Type B pancreatic cell (in vitro differentiated cells): Measurements from ENCODE around the gene CRAT. TPM values are rescaled to one million over a fixed set of nuclear protein-coding genes. Genes with fewer than 3 reads are reported as not detected.

ENCODE experiments used
- DNase-seq: peaks from one replicate; pipeline ENCODE4 v3.0.0; 2021; ENCODE audit warnings: mixed read lengths; ENCODE audit not compliant: unreplicated experiment; ENCODE audit errors: extremely low spot score
- H3K27ac Mint-ChIP-seq: 2 replicates; pipeline ENCODE4 v1.8.0; 2021; ENCODE audit warnings: mild to moderate bottlenecking, mixed read lengths
- H3K27me3 Mint-ChIP-seq: 2 replicates; pipeline ENCODE4 v1.8.0; 2021; ENCODE audit warnings: mixed read lengths
- H3K36me3 Mint-ChIP-seq: 2 replicates; pipeline ENCODE4 v1.8.0; 2021; ENCODE audit warnings: mixed read lengths
- H3K4me1 Mint-ChIP-seq: one replicate; pipeline ENCODE4 v1.8.0; 2021; ENCODE audit warnings: mixed read lengths; ENCODE audit not compliant: unreplicated experiment
- H3K4me3 Mint-ChIP-seq: 2 replicates; pipeline ENCODE4 v1.8.0; 2021; ENCODE audit warnings: mild to moderate bottlenecking, mixed read lengths
- H3K9me3 Mint-ChIP-seq: 2 replicates; pipeline ENCODE4 v1.8.0; 2021; ENCODE audit warnings: mixed read lengths
- CTCF ChIP-seq: fragments of 200-600 bp; sonication (generic); conservative IDR thresholded peaks from 2 replicates; pipeline ENCODE4 v1.5.0; 2021; ENCODE audit warnings: antibody characterized with exemption, mild to moderate bottlenecking
- total RNA-seq: library from RNA; stranded (reverse); gene quantifications from 2 replicates; pipeline ENCODE4 v1.2.1, GENCODE V29; 2021; ENCODE audit warnings: low replicate concordance

Gene CRAT
- total RNA-seq, 1 donor from 2014 or later: 28.4 TPM

GRCh38 chr9:129109952-129110739 is 447 bp downstream of the CRAT start:
- Mint-ChIP-seq H3K9me3 (no peaks in the 10 kb centered on the region), H3K27me3 (peaks cover 4% of the 10 kb centered on the region), H3K4me1 (peaks cover 19% of the 10 kb centered on the region), H3K36me3 (no peaks in the 10 kb centered on the region), H3K27ac (no peak overlapping the region), H3K4me3 (peak overlapping the region; percentile 95)
- DNase-seq: no peak
- no peak for TF ChIP-seq CTCF

GRCh38 chr9:129109537-129109903 is 1.1 kb downstream of the CRAT start:
- peak overlapping the region; percentile 75 for H3K27ac Mint-ChIP-seq
- no peaks in the 10 kb centered on the region for H3K36me3 Mint-ChIP-seq
- H3K27me3 Mint-ChIP-seq: peaks cover 4% of the 10 kb centered on the region
- no peak for DNase-seq
- H3K9me3 Mint-ChIP-seq: no peaks in the 10 kb centered on the region
- peaks cover 13% of the 10 kb centered on the region for H3K4me1 Mint-ChIP-seq
- no peak for TF ChIP-seq CTCF
- peak overlapping the region; percentile 95 for H3K4me3 Mint-ChIP-seq

- H3K27me3 Mint-ChIP-seq: peaks cover 4% of the 10 kb centered on the region
- no peak for DNase-seq
- peaks cover 9% of the 10 kb centered on the region for H3K4me1 Mint-ChIP-seq
- H3K9me3 Mint-ChIP-seq: no peaks in the 10 kb centered on the region
- H3K4me3 Mint-ChIP-seq: peak overlapping the region; percentile 95
- TF ChIP-seq CTCF: no peak
- H3K36me3 Mint-ChIP-seq: no peaks in the 10 kb centered on the region
- peak overlapping the region; percentile 75 for H3K27ac Mint-ChIP-seq
These were observed 1.6 kb downstream of the CRAT start for GRCh38 chr9:129108805-129109536.

- DNase-seq: no peak
- H3K9me3 Mint-ChIP-seq: no peaks in the 10 kb centered on the region
- H3K27me3 Mint-ChIP-seq: peaks cover 4% of the 10 kb centered on the region
- no peak overlapping the region for H3K27ac Mint-ChIP-seq
- peaks cover 9% of the 10 kb centered on the region for H3K4me1 Mint-ChIP-seq
- H3K4me3 Mint-ChIP-seq: peak overlapping the region; percentile 95
- no peak for TF ChIP-seq CTCF
- no peaks in the 10 kb centered on the region for H3K36me3 Mint-ChIP-seq
These were observed 2.3 kb downstream of the CRAT start for GRCh38 chr9:129108083-129108804.

- DNase-seq: no peak
- Mint-ChIP-seq H3K36me3 (no peaks in the 10 kb centered on the region), H3K4me1 (peaks cover 9% of the 10 kb centered on the region), H3K27me3 (peaks cover 4% of the 10 kb centered on the region), H3K9me3 (no peaks in the 10 kb centered on the region), H3K27ac (no peak overlapping the region), H3K4me3 (no peak overlapping the region)
- TF ChIP-seq CTCF: no peak
These were observed 2.9 kb downstream of the CRAT start for GRCh38 chr9:129107651-129108050.
